GM08714 (cell line): Measurements from ENCODE around the gene FCN1.

Source experiments
- H3K4me3 ChIP-seq: fragments of 200-500 bp; sonication (Bioruptor generic); 2 replicates; pipeline ENCODE4 v1.5.1; 2014; ENCODE audit warnings: mild to moderate bottlenecking, low read length, inconsistent platforms
- ZNF274 ChIP-seq: IDR thresholded peaks from 2 replicates; pipeline ENCODE4 v1.6.1; 2012; ENCODE audit warnings: mild to moderate bottlenecking, low read depth, low read length

FCN1 gene

GRCh38 chr9:134945509-134946275 is 28.0 kb upstream of the FCN1 start:
- TF ChIP-seq ZNF274 = no peak
- H3K4me3 ChIP-seq = no peak overlapping the region

GRCh38 chr9:134944916-134945315 is 27.2 kb upstream of the FCN1 start:
- no peak overlapping the region for H3K4me3 ChIP-seq
- TF ChIP-seq ZNF274 = no peak

GRCh38 chr9:134944351-134944802 is 26.7 kb upstream of the FCN1 start:
- TF ChIP-seq ZNF274 = no peak
- H3K4me3 ChIP-seq = no peak overlapping the region

GRCh38 chr9:134943836-134944235 is 26.1 kb upstream of the FCN1 start:
- H3K4me3 ChIP-seq = no peak overlapping the region
- no peak for TF ChIP-seq ZNF274

GRCh38 chr9:134943411-134943810 is 25.7 kb upstream of the FCN1 start:
- H3K4me3 ChIP-seq = no peak overlapping the region
- no peak for TF ChIP-seq ZNF274

GRCh38 chr9:134942788-134943184 is 25.1 kb upstream of the FCN1 start:
- H3K4me3 ChIP-seq = no peak overlapping the region
- no peak for TF ChIP-seq ZNF274

- no peak overlapping the region for H3K4me3 ChIP-seq
- no peak for TF ChIP-seq ZNF274
Observed at GRCh38 chr9:134942011-134942787, 24.5 kb upstream of the FCN1 start.

GRCh38 chr9:134940236-134941208 is 22.8 kb upstream of the FCN1 start:
- TF ChIP-seq ZNF274 = no peak
- H3K4me3 ChIP-seq = no peak overlapping the region

GRCh38 chr9:134939836-134940235 is 22.1 kb upstream of the FCN1 start:
- H3K4me3 ChIP-seq = no peak overlapping the region
- no peak for TF ChIP-seq ZNF274

GRCh38 chr9:134939080-134939733 is 21.5 kb upstream of the FCN1 start:
- no peak for TF ChIP-seq ZNF274

GRCh38 chr9:134938346-134939079 is 20.8 kb upstream of the FCN1 start:
- TF ChIP-seq ZNF274 = no peak
- H3K4me3 ChIP-seq = no peak overlapping the region

More at GRCh38 chr9:134939080-134939733, 21.5 kb upstream of the FCN1 start:
- no peak overlapping the region for H3K4me3 ChIP-seq

- TF ChIP-seq ZNF274 = no peak
- no peak overlapping the region for H3K4me3 ChIP-seq
Observed at GRCh38 chr9:134937566-134938345, 20.0 kb upstream of the FCN1 start.

GRCh38 chr9:134937164-134937555 is 19.4 kb upstream of the FCN1 start:
- no peak overlapping the region for H3K4me3 ChIP-seq
- TF ChIP-seq ZNF274 = no peak
